Inferior parietal cortex (tissue), 1 donor: ENCODE results near the gene SPATS2.
"Not testable (repeated sequence)": the region's sequence is repeated elsewhere in the genome, so short reads cannot be mapped to it uniquely, and the experiment has no call there.

ENCODE experiments used
- DNase-seq: peaks from one replicate; pipeline ENCODE4 v3.0.0-alpha.2; 2016; ENCODE audit errors: extremely low spot score

Gene SPATS2

DNA sequence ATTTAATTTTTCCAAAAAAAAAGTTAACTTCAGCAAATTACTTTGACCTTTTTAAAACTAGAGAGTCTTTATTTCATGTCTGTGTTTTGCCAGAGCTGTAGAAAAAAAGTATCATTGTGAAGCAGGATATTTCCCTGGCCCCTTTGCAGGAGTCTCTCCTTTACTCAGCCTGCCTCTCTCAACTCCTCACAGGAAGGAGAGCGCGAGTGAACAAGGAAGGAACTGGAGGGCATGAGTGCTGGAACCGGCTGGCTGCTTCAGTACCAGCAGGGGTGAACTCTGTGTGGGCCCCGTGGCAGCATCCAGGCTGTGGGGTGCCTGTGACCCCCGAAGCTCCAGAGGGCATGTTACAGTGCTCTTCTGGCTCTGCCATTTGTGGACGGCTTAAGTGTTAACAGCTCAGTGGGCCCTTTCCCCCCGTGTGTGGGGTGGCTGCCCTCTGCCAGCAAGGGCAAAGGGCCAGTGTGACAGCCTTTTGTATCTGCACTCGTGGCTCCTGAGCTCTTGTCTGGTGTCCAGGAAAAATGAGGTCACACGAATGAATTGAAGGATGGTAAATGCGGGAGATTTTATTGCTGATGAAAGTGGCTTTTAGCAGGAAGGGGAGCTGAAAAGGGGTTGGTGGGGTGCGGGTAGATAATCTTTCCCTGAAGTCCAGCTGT, 95.0 kb downstream of the SPATS2 start:
- no peak for DNase-seq

DNA sequence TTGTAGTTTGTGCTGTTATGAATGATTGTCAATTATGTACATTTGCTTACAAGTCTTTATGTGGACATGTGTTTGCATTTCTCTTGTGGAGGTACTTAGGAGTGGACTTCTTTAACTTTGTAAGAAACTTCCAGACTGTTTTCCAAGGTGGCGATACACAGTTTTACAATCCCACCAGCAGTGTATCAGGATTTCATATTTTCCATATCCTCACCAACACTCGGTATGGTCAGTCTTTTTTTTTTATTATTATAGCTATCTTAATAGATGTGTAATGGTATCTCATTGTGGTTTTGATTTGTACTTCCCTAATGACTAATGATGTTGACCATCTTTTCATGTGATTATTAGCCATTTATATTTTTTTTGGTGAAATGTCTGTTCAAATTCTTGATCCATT, 97.9 kb downstream of the SPATS2 start:
- no peak for DNase-seq

DNA sequence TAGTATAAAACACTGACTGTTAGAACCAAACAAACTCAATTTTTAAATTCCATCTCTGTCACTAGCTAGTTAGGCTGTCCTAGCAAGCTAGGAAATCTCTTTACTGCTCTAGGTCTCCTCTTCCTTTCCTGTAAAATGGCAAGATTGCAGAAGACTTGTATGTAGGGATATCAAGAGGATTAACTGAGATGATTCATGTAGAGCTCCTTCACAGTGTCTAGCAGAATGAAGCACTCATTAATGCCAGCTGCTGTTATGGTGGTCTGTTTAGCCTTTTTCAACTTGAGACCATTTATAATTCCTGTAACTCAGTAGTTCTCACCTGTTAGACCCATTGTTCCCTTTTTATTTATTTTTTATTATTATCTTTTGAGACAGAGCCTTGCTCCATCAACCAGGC, 103.7 kb downstream of the SPATS2 start:
- DNase-seq = no peak

DNA sequence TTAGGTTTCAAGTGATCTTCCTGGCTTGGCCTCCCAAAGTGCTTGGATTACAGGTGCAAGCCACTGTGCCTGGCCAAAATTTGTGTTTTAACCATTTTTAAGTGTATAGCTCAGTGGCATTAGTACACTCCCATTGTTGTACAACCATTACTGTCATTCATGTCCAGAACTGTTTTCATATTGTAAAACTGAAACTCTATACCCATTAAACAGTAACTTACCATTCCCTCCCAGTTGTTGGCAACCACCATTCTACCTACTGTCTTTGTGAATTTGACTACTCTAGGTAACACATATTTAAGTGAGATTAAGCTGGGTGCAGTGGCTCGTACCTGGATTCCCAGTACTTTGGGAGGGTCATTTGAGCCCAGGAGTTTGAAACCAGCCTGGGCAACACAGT, 104.3 kb downstream of the SPATS2 start:
- no peak for DNase-seq

DNA sequence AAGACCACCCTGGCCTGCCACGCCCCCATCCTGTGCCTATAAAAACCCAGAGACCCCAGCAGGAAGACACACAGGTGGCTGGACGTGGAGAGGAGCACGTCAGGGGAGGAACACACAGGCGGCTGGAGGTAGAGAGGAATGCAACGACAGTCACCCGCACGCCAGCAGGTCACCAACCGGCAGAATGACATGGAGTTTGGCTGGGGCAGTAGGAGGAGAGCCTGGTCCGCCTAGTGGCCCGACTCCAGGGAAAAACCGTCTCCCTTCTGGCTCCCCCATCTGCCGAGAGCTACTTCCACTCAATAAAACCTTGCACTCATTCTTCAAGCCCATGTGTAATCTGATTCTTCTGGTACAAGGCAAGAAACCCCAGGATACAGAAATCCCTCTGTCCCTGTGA, 108.8 kb downstream of the SPATS2 start:
- DNase-seq = no peak

GRCh38 chr12:49478949-49479664, 111.8 kb downstream of the SPATS2 start:
- DNase-seq = no peak

- no peak for DNase-seq
Measured at GRCh38 chr12:49482095-49483051, 115.1 kb downstream of the SPATS2 start.

- DNase-seq = no peak
Measured at GRCh38 chr12:49483619-49484018, 116.4 kb downstream of the SPATS2 start.

- no peak for DNase-seq
Measured at GRCh38 chr12:49487605-49488004, 120.3 kb downstream of the SPATS2 start.

GRCh38 chr12:49489154-49489553, 121.9 kb downstream of the SPATS2 start:
- no peak for DNase-seq

GRCh38 chr12:49489720-49490119, 122.5 kb downstream of the SPATS2 start:
- no peak for DNase-seq

- no peak for DNase-seq
Measured at GRCh38 chr12:49491823-49492222, 124.6 kb downstream of the SPATS2 start.

DNA sequence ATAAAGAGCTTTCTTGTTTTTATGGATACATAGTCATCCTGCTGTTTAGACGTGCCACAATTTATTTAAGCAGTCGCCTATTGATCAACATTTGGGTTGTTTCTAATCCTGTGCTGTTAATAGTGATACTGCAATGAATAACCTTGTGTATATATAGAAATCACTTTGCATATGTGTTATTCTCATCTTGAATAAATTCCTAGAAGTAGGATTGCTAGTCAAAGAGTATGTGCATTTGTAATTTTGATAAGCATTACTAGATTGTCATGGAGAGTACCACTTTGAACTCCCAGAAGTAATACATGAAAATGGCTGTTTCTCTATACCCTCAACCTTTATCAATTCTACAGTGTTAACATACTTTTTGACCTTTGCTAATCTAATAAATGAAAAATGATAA, 126.6 kb downstream of the SPATS2 start:
- no peak for DNase-seq

GRCh38 chr12:49496417-49497360, 129.4 kb downstream of the SPATS2 start:
- DNase-seq = no peak

DNA sequence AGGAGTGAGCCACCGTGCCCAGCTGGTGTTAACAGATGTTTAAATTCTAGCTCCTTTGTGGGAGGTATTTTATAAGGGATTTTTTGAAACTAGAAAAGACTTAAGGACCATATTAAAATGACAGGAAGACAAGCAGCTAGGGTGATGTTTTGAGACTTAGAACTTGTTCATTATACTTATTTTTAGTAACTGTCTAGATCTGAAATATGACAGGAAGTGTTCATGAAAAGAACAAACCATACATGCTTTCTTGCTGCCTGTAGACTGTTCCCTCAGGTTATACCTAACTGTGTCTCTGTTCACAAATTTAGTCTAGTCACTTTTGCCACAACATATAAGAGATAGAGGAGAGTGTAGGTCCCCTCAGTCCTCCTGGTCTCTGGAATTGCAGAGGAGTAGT, 134.6 kb downstream of the SPATS2 start:
- no peak for DNase-seq

DNA sequence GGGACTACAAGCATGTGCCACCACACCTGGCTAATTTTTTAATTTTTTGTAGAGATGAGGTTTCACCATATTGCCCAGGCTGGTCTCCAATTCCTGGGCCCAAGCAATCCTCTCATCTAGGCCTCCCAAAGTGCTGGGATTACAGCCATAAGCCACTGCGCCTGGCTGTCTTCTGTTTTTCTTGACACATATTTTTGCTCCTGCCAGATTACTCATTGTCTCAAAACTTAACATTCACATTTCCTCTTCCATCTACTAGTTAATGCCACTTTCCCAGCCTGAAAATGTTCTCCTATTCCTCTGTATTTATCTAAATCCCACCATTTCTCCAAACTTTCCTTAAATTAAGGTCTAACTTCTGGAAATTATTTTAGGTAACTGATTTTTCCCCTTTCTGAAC, 135.3 kb downstream of the SPATS2 start:
- no peak for DNase-seq

DNA sequence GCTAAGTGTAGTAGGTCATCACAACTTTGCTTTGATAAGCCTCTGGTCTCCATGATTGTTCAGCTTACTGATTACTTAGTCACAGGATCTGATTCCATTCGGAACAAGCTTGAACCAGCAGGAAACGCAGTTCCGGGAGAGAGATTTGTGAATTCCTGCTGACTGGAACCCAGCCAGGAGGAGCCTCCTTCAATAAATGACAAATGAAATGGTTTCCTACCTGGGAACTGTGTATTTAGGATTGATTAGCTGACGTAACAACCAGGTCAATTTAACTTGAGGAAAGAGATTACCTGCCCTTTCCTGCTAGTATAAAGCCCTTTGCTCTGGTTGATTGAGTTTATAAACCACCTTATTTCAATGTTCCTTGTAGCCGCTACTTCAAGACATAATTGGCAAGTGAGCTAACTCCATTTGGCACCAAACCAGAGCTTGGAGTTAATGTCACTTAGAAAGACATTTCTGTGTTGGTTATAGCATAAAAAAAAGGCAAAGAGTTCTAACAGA, 136.5 kb downstream of the SPATS2 start:
- DNase-seq = no peak

DNA sequence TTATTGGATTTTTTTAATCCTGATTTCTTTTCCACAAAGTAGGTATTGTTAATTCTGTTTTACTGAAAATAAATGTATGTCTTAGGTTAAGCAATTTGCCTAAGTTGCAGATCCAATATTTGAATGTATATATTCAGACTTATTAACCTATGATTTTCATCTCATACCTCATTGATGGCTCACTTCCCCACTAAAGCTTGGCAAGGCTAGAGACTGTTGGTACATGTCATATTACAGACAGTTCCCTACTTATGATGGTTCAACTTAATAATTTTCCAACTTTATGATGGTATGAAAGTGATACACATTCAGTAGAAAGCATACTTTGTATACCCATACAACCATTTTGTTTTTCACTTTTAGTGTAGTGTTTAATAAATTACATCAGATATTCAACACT, 138.4 kb downstream of the SPATS2 start:
- DNase-seq = no peak

- no peak for DNase-seq
Measured at GRCh38 chr12:49507139-49507538, 139.9 kb downstream of the SPATS2 start.

GRCh38 chr12:49509681-49510080, 142.4 kb downstream of the SPATS2 start:
- not testable (repeated sequence) for DNase-seq

DNA sequence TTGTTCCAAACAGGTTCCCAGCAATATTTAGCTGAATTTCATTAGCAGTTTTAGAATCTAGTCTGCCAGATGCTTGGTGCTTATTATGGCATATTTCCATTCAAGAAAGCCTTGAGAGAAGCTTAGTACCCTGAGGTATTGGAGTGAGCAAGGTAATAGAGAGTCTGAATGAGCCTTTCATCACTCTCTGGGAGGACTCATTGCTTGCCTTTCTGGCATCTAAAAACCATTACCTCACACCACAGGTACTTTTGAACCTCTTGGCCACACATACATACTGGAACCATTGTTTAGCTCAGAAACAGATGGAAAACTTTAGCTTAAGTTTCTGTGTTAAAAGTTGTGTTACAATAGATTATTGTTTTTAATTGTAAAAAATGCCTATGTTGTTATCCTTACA, 144.1 kb downstream of the SPATS2 start:
- DNase-seq = no peak
